K562 (cell line): ENCODE results near the gene MSI1. TPM values are rescaled to one million over a fixed set of nuclear protein-coding genes. Genes with fewer than 3 reads are reported as not detected.

Experiments
- ATAC-seq: fragments of 200-7000 bp; cut with Tn5 transposase; 3 replicates; pipeline ENCODE4 v1.9.1; 2020; ENCODE audit warnings: moderate library complexity
- BruUV-seq: library from RNA; stranded (reverse); fragments of 400-500 nt; replicated peaks from 2 replicates; lab custom pipeline; 2021; lab: Mats Ljungman, UMichigan
- CTCF ChIA-PET: fragments of 300-600 bp; formaldehyde crosslinking; extraction: SDS; loops from one replicate; lab custom pipeline; 2021; ENCODE audit warnings: low intra/inter-chr PET ratio; lab: Yijun Ruan, JAX
- POLR2A ChIA-PET: fragments of 300-600, 350-650 bp; sonication (Branson Sonifier 250); formaldehyde crosslinking; extraction: SDS; loops from one replicate; lab custom pipeline; 2021; ENCODE audit warnings: antibody characterized with exemption, inconsistent platforms; lab: Yijun Ruan, JAX
- DNase-seq, 4 experiments: peaks; one replicate each; pipeline versions ENCODE4 v3.0.0 to v3.0.0-alpha.2; 2011 to 2018; ENCODE audit warnings: low spot score in 3 of 4, mixed read lengths in 3 of 4; ENCODE audit errors: extremely low read depth in 1 of 4
- FAIRE-seq: peaks from 2 replicates; lab custom pipeline; 2011; peaks lifted over from hg19 to GRCh38; lab: Jason Lieb, UNC
- H2AFZ ChIP-seq: 2 replicates; pipeline ENCODE4 v1.6.0; 2011; ENCODE audit warnings: low read depth, low read length, control low read depth, inconsistent platforms
- H3K27ac ChIP-seq: fragments of 200-600 bp; 3 replicates; pipeline ENCODE4 v1.8.0; 2011; ENCODE audit warnings: low read depth, mild to moderate bottlenecking, control low read depth, inconsistent platforms, low read length, moderate library complexity, mixed read lengths; ENCODE audit errors: extremely low read depth
- H3K27me3 ChIP-seq, 2 experiments: fragments of 300-600 bp in 1 of 2; 2 replicates in 1 of 2; 3 replicates in 1 of 2; pipeline versions ENCODE4 v1.6.0 to v1.8.0; 2011; ENCODE audit warnings: inconsistent platforms in 2 of 2, low read length in 2 of 2, mild to moderate bottlenecking in 1 of 2, mixed read lengths in 1 of 2, moderate library complexity in 1 of 2; ENCODE audit not compliant: control insufficient read depth in 2 of 2, insufficient read depth in 2 of 2
- H3K36me3 ChIP-seq: fragments of 300-600 bp; 3 replicates; pipeline ENCODE4 v1.8.0; 2011; ENCODE audit warnings: mild to moderate bottlenecking, low read length, inconsistent platforms; ENCODE audit not compliant: control insufficient read depth, insufficient read depth
- H3K4me1 ChIP-seq, 2 experiments: fragments of 200-600 bp in 1 of 2; replicated peaks in 1 of 2; 2 replicates in 1 of 2; 3 replicates in 1 of 2; pipeline versions ENCODE4 v1.5.1 to v1.8.0; 2011; ENCODE audit warnings: inconsistent platforms in 2 of 2, low read length in 2 of 2, mild to moderate bottlenecking in 1 of 2, mixed read lengths in 1 of 2, moderate library complexity in 1 of 2; ENCODE audit not compliant: control insufficient read depth in 2 of 2, insufficient read depth in 2 of 2
- H3K4me2 ChIP-seq: 2 replicates; pipeline ENCODE4 v1.6.1; 2011; ENCODE audit warnings: low read length, control low read depth, inconsistent platforms, mixed read lengths; ENCODE audit not compliant: insufficient read depth
- H3K4me3 ChIP-seq: fragments of 200-600 bp; sonication (generic), shearing (Covaris generic); 2 replicates; pipeline ENCODE4 v1.5.1; 2016; ENCODE audit warnings: control low read depth, inconsistent platforms
- H3K79me2 ChIP-seq: fragments of 200-600 bp; 3 replicates; pipeline ENCODE4 v1.8.0; 2011; ENCODE audit warnings: low read length, inconsistent platforms; ENCODE audit not compliant: control insufficient read depth, insufficient read depth
- H3K9ac ChIP-seq, 2 experiments: 2 replicates each; pipeline versions ENCODE4 v1.6.0 to v1.6.1; 2011; ENCODE audit warnings: low read depth in 2 of 2, low read length in 2 of 2, control low read depth in 1 of 2, inconsistent platforms in 1 of 2, mild to moderate bottlenecking in 1 of 2, mixed read lengths in 1 of 2; ENCODE audit not compliant: insufficient read depth in 1 of 2
- H3K9me1 ChIP-seq: one replicate; pipeline ENCODE4 v1.6.0; 2011; ENCODE audit warnings: inconsistent platforms, mild to moderate bottlenecking, low read length, moderate library complexity; ENCODE audit not compliant: control insufficient read depth, insufficient read depth
- H3K9me3 ChIP-seq: replicated peaks from 2 replicates; pipeline ENCODE4 v1.5.1; 2011; ENCODE audit warnings: low read depth, low read length, inconsistent platforms; ENCODE audit not compliant: control insufficient read depth, insufficient read depth
- H4K20me1 ChIP-seq: replicated peaks from 2 replicates; pipeline ENCODE4 v1.6.1; 2011; ENCODE audit warnings: low read length, inconsistent platforms, mixed read lengths; ENCODE audit not compliant: control insufficient read depth, insufficient read depth
- CBX3 ChIP-seq, 2 experiments: IDR thresholded peaks; 1 replicate in 1 of 2; 2 replicates in 1 of 2; pipeline ENCODE4 v1.6.1; 2012; ENCODE audit warnings: inconsistent platforms in 2 of 2, low read length in 2 of 2, borderline replicate concordance in 1 of 2, control low read depth in 1 of 2
- CHD2 ChIP-seq: IDR thresholded peaks from 2 replicates; pipeline ENCODE4 v1.6.1; 2011; ENCODE audit warnings: low read depth, low read length
- HES1 ChIP-seq: fragments of 450-650 bp; IDR thresholded peaks from 2 replicates; pipeline ENCODE4 v1.6.1; 2016; ENCODE audit warnings: low read depth, mild to moderate bottlenecking, moderate library complexity
- NFYB ChIP-seq: IDR thresholded peaks from 2 replicates; pipeline ENCODE4 v1.6.1; 2011; ENCODE audit warnings: mild to moderate bottlenecking, moderate library complexity; ENCODE audit not compliant: insufficient read length; ENCODE audit errors: extremely low read depth
- POLR2A ChIP-seq: fragments of 450-650 bp; conservative IDR thresholded peaks from 2 replicates; pipeline ENCODE4 v1.6.1; 2016
- SIRT6 ChIP-seq: IDR thresholded peaks from one replicate; pipeline ENCODE4 v1.6.1; 2012; ENCODE audit warnings: low read depth, mild to moderate bottlenecking, control low read depth, inconsistent platforms, low read length, moderate library complexity
- THRA ChIP-seq: fragments of 450-650 bp; IDR thresholded peaks from 2 replicates; pipeline ENCODE4 v1.6.1; 2017; ENCODE audit warnings: mild to moderate bottlenecking, moderate library complexity
- ZC3H4 ChIP-seq: sonication (generic); formaldehyde crosslinking; IDR thresholded peaks from 2 replicates; pipeline ENCODE4 v1.9.0; 2021; ENCODE audit warnings: missing genetic modification reagents, borderline replicate concordance
- ZFX ChIP-seq: sonication (generic); formaldehyde crosslinking; IDR thresholded peaks from 2 replicates; pipeline ENCODE4 v1.8.0; 2022; ENCODE audit warnings: mild to moderate bottlenecking, missing genetic modification reagents, moderate library complexity
- ZNF146 ChIP-seq: IDR thresholded peaks from one replicate; pipeline ENCODE4 v1.6.1; 2018; ENCODE audit warnings: missing compliant biosample characterization; ENCODE audit not compliant: unreplicated experiment
- ZNF584 ChIP-seq: fragments of 200-800 bp; sonication (Bioruptor generic); IDR thresholded peaks from 2 replicates; pipeline ENCODE4 v1.6.1; 2016; ENCODE audit warnings: low read depth, mild to moderate bottlenecking, missing genetic modification characterization, missing compliant biosample characterization
- WGBS: fragments of 100-300 bp; shearing (Covaris generic); methylation state at CpG from one replicate; pipeline ENCODE4 v1.1.6; 2016; ENCODE audit warnings: low coverage, mixed read lengths; ENCODE audit not compliant: insufficient coverage; ENCODE audit errors: missing lambda C conversion rate; 5-methylcytosine and 5-hydroxymethylcytosine counted together
- in situ Hi-C: fragments of 300-500 bp; cut with MboI; formaldehyde crosslinking; loops from 4 replicates; pipeline ENCODE4 v1.15.0; 2018; ENCODE audit warnings: inconsistent platforms, mixed read lengths
- intact Hi-C: fragments of 100-400 bp; cut with micrococcal nuclease; formaldehyde crosslinking; loops from 2 replicates; pipeline ENCODE4 v1.14.2; 2022
- polyA plus RNA-seq, 8 experiments: library from polyadenylated mRNA; depleted of rRNA in 4 of 8; stranded (reverse) in 5 of 8; unstranded in 3 of 8; fragments of >200 nt; fragmentation: Nextera tagmentation in 2 of 8; fragmentation: Illumina TruSeq in 1 of 8; extraction: Ambion mirVana in 2 of 8; extraction: Trizol in 1 of 8; gene quantifications; 2 replicates each; pipeline versions ENCODE4 v1.2.1 to v1.2.3, GENCODE V29; 2011 to 2014; ENCODE audit warnings: inconsistent platforms in 1 of 8, missing spikeins in 1 of 8
- total RNA-seq, 7 experiments: library from RNA; depleted of rRNA in 6 of 7; stranded (reverse); fragments of >200 nt in 6 of 7; fragmentation: Illumina TruSeq in 2 of 7; extraction: Trizol in 2 of 7; gene quantifications; 2 replicates each; pipeline versions ENCODE4 v1.2.1 to v1.2.3, GENCODE V29; 2011 to 2021; ENCODE audit warnings: low replicate concordance in 1 of 7

MSI1 gene
- total and polyA plus RNA-seq, 9 of the 15 experiments (the other 6 are each of a cell fraction or from before 2014, with no cell fraction given): 0.16 TPM; not detected in 8

- TF ChIP-seq THRA (no peak), ZC3H4 (CRISPR knock-in tag) (no peak), CBX3 (IDR thresholded peaks at IDR 0.05; ENCODE audit: borderline replicate concordance in 1 of 2, low read length in 2 of 2) (no peak), NFYB (no peak)
- TF ChIP-seq, all 486 proteins: peak for 0
These were observed 36.4 kb downstream of the MSI1 start (continued) for GRCh38 chr12:120332523-120332922.

GRCh38 chr12:120332041-120332440, 36.9 kb downstream of the MSI1 start:
- no peak for FAIRE-seq
- intact Hi-C loops (no loop called here), in situ Hi-C loops (loop anchor here (25.0 kb wide), 1 partner anchor 330 kb away; no protein-coding TSS in a partner anchor)

More at GRCh38 chr12:120332041-120332440, 36.9 kb downstream of the MSI1 start:
- peaks cover 5% of the 10 kb centered on the region; the same call in 1 of the 2 replicates for H4K20me1 ChIP-seq
- no peak overlapping the region for H3K4me3 ChIP-seq
- no TSS peak for BruUV-seq
- ATAC-seq (no peak), DNase-seq (no peak)
- no peak for TF ChIP-seq POLR2A
- no peak for TF ChIP-seq HES1
- TF ChIP-seq SIRT6: no peak
- TF ChIP-seq ZNF146 (CRISPR knock-in tag): no peak
- no peak for TF ChIP-seq ZFX (CRISPR knock-in tag)
- no peak for TF ChIP-seq ZNF584 (CRISPR knock-in tag)
- no peak for TF ChIP-seq CHD2
- H3K4me1 ChIP-seq: no peaks in the 10 kb centered on the region; a peak in 1 of 5 replicates
- H3K4me2 ChIP-seq: no peak overlapping the region
- no peaks in the 10 kb centered on the region for H3K9me1 ChIP-seq
- H2AFZ ChIP-seq: no peak overlapping the region
- CTCF ChIA-PET: no interaction called here
- 17% methylated on average over 5 of the region's 5 CpGs for WGBS
- H3K27me3 ChIP-seq: peaks cover 20 to 25% of the 10 kb centered on the region in 2 experiments; a peak in 3 of 5 replicates
- no peaks in the 10 kb centered on the region for H3K79me2 ChIP-seq
- no peak overlapping the region for H3K9ac ChIP-seq
- H3K36me3 ChIP-seq: no peaks in the 10 kb centered on the region
- no peak overlapping the region for H3K27ac ChIP-seq
- peaks cover 4% of the 10 kb centered on the region; the same call in 1 of the 2 replicates for H3K9me3 ChIP-seq
- POLR2A ChIA-PET: interaction anchor here (0.7 kb wide), 1 partner anchor 278 kb away, joined by 3 read pairs; no protein-coding TSS in a partner anchor
